ENCODE results near the gene SLC25A51. TPM values are rescaled to one million over a fixed set of nuclear protein-coding genes. Genes with fewer than 3 reads are reported as not detected.

Gene SLC25A51
- total and polyA plus RNA-seq, 2 experiments from 2014 or later: 5.3 to 22.0 TPM

DNA sequence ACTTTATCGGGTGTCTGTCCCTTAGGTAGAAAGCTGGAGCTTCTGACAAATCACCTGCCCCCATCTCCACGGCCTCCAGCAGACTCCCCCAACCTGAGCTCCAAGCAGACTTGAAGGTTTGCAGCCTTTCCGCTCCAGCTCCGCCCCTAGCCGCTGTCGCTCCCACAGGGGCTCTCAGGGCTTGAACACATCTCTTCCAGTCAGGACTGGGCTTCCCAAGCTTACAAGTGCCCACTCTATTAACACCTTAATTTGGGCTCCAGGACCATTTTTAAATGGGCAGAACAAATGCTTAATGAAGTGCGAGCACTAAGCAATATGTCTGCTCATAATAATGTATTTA lies 17.2 kb upstream of the SLC25A51 start:
- H3K27me3 Mint-ChIP-seq (ENCODE audit: insufficient read depth, low read depth, poor library complexity): peaks cover 11% of the 10 kb centered on the region
- H3K4me1 ChIP-seq (ENCODE audit: insufficient read depth): peaks cover 9% of the 10 kb centered on the region
- H3K4me2 ChIP-seq: no peak overlapping the region
- no peaks in the 10 kb centered on the region for H3K9me3 Mint-ChIP-seq
- H3K27me3 ChIP-seq (ENCODE audit: insufficient read depth): no peaks in the 10 kb centered on the region
- no peaks in the 10 kb centered on the region for H3K36me3 ChIP-seq (ENCODE audit: insufficient read depth)
- TF ChIP-seq ZNF114 (CRISPR knock-in tag; IDR thresholded peaks at IDR 0.05) (no peak), JUNB (IDR thresholded peaks at IDR 0.05; ENCODE audit: unreplicated experiment) (no peak), EZH2 (IDR thresholded peaks at IDR 0.05; ENCODE audit: low read depth, unreplicated experiment) (no peak), REST (IDR thresholded peaks at IDR 0.05; ENCODE audit: unreplicated experiment) (no peak), NANOG (IDR thresholded peaks at IDR 0.05; ENCODE audit: borderline replicate concordance) (no peak), CREB1 (CRISPR knock-in tag; IDR thresholded peaks at IDR 0.05; ENCODE audit: low read depth) (no peak), ZNF331 (CRISPR knock-in tag; IDR thresholded peaks at IDR 0.05; ENCODE audit: low read depth) (no peak), EZH2phosphoT487 (IDR thresholded peaks at IDR 0.05; ENCODE audit: unreplicated experiment) (no peak), CTCF (conservative IDR thresholded peaks at IDR 0.05; ENCODE audit: low read depth in 2 of 2) (no peak), STAT1 (IDR thresholded peaks at IDR 0.05; ENCODE audit: unreplicated experiment) (no peak), POLR2AphosphoS5 (IDR thresholded peaks at IDR 0.05; ENCODE audit: low read depth) (no peak)
- TF ChIP-seq, protein P1, sequence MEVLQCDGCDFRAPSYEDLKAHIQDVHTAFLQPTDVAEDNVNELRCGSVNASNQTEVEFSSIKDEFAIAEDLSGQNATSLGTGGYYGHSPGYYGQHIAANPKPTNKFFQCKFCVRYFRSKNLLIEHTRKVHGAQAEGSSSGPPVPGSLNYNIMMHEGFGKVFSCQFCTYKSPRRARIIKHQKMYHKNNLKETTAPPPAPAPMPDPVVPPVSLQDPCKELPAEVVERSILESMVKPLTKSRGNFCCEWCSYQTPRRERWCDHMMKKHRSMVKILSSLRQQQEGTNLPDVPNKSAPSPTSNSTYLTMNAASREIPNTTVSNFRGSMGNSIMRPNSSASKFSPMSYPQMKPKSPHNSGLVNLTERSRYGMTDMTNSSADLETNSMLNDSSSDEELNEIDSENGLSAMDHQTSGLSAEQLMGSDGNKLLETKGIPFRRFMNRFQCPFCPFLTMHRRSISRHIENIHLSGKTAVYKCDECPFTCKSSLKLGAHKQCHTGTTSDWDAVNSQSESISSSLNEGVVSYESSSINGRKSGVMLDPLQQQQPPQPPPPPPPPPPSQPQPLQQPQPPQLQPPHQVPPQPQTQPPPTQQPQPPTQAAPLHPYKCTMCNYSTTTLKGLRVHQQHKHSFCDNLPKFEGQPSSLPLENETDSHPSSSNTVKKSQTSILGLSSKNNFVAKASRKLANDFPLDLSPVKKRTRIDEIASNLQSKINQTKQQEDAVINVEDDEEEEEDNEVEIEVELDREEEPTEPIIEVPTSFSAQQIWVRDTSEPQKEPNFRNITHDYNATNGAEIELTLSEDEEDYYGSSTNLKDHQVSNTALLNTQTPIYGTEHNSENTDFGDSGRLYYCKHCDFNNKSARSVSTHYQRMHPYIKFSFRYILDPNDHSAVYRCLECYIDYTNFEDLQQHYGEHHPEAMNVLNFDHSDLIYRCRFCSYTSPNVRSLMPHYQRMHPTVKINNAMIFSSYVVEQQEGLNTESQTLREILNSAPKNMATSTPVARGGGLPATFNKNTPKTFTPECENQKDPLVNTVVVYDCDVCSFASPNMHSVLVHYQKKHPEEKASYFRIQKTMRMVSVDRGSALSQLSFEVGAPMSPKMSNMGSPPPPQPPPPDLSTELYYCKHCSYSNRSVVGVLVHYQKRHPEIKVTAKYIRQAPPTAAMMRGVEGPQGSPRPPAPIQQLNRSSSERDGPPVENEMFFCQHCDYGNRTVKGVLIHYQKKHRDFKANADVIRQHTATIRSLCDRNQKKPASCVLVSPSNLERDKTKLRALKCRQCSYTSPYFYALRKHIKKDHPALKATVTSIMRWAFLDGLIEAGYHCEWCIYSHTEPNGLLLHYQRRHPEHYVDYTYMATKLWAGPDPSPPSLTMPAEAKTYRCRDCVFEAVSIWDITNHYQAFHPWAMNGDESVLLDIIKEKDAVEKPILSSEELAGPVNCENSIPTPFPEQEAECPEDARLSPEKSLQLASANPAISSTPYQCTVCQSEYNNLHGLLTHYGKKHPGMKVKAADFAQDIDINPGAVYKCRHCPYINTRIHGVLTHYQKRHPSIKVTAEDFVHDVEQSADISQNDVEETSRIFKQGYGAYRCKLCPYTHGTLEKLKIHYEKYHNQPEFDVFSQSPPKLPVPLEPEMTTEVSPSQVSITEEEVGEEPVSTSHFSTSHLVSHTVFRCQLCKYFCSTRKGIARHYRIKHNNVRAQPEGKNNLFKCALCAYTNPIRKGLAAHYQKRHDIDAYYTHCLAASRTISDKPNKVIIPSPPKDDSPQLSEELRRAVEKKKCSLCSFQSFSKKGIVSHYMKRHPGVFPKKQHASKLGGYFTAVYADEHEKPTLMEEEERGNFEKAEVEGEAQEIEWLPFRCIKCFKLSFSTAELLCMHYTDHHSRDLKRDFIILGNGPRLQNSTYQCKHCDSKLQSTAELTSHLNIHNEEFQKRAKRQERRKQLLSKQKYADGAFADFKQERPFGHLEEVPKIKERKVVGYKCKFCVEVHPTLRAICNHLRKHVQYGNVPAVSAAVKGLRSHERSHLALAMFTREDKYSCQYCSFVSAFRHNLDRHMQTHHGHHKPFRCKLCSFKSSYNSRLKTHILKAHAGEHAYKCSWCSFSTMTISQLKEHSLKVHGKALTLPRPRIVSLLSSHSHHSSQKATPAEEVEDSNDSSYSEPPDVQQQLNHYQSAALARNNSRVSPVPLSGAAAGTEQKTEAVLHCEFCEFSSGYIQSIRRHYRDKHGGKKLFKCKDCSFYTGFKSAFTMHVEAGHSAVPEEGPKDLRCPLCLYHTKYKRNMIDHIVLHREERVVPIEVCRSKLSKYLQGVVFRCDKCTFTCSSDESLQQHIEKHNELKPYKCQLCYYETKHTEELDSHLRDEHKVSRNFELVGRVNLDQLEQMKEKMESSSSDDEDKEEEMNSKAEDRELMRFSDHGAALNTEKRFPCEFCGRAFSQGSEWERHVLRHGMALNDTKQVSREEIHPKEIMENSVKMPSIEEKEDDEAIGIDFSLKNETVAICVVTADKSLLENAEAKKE (CRISPR knock-in tag; IDR thresholded peaks at IDR 0.05): no peak
- TF ChIP-seq, protein P2, sequence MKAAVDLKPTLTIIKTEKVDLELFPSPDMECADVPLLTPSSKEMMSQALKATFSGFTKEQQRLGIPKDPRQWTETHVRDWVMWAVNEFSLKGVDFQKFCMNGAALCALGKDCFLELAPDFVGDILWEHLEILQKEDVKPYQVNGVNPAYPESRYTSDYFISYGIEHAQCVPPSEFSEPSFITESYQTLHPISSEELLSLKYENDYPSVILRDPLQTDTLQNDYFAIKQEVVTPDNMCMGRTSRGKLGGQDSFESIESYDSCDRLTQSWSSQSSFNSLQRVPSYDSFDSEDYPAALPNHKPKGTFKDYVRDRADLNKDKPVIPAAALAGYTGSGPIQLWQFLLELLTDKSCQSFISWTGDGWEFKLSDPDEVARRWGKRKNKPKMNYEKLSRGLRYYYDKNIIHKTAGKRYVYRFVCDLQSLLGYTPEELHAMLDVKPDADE (IDR thresholded peaks at IDR 0.05): no peak
- ATAC-seq (no peak), DNase-seq (ENCODE audit: low spot score) (no peak)
- H3K4me1 Mint-ChIP-seq: peaks cover 47% of the 10 kb centered on the region
- no peak overlapping the region for H3K4me3 Mint-ChIP-seq
- no peak overlapping the region for H3K27ac ChIP-seq (ENCODE audit: low read depth)
- no peaks in the 10 kb centered on the region for H3K9me2 ChIP-seq (ENCODE audit: insufficient read depth)
- no peaks in the 10 kb centered on the region; the same call in 2 of the 3 replicates for H3K36me3 Mint-ChIP-seq (ENCODE audit: low read depth)
- no peaks in the 10 kb centered on the region for H3F3A ChIP-seq (replicated peaks; ENCODE audit: low read depth)
- H3K4me3 ChIP-seq: no peak overlapping the region
- H3K79me2 ChIP-seq (replicated peaks; ENCODE audit: insufficient read depth): no peaks in the 10 kb centered on the region
- no peak overlapping the region for H2AFZ ChIP-seq
- no peak overlapping the region; the same call in 1 of the 2 replicates for H3K27ac Mint-ChIP-seq
- no peaks in the 10 kb centered on the region for H4K20me1 ChIP-seq (replicated peaks; ENCODE audit: insufficient read depth)

Data from GM23338 (cell line).